ENCODE results near the gene ZNF469. TPM values are rescaled to one million over a fixed set of nuclear protein-coding genes. Genes with fewer than 3 reads are reported as not detected.
A peak's percentile ranks its signal among the peaks of the same experiment; 100 is the strongest.

Gene ZNF469
- total RNA-seq, 4 donors from 2014 or later = 0.96 to 4.8 (median 2.1) TPM

DNA sequence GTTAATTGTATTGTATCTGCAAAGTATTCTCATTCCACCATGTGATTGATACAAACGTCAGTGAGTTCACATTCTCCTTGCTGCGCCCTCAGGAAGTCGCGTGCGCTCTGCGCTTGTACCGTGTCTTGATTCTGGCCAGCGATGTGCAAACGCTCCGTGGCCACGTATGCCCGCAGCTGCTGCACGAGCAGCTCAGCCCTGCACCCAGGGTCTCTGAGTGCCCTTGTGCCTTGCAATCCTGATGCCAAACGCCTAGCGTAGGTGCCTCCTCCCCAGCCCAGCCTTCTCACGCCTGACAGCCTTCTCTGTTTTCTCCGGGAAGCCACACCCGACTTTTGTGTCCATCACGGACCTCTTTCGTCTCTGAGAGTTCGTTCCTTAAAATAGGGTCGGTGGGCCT lies 9.4 kb downstream of the ZNF469 start:
- Histone ChIP-seq H3K27ac (no peak overlapping the region), H3K27me3 (peaks cover 40% of the 10 kb centered on the region), H3K4me3 (no peak overlapping the region), H3K36me3 (no peaks in the 10 kb centered on the region), H3K4me1 (peaks cover 0 to 18% (median 0%) of the 10 kb centered on the region in 3 donors), H3K9me3 (no peaks in the 10 kb centered on the region)
- ATAC-seq = no peak
- 80 to 85% methylated on average over 14 to 15 of the region's 22 CpGs for WGBS, 2 donors (ENCODE audit: low coverage in 1 of 2)
- TF ChIP-seq POLR2AphosphoS5 (IDR thresholded peaks at IDR 0.05) (no peak), EP300 (IDR thresholded peaks at IDR 0.05) (no peak)
- TF ChIP-seq, protein P1, sequence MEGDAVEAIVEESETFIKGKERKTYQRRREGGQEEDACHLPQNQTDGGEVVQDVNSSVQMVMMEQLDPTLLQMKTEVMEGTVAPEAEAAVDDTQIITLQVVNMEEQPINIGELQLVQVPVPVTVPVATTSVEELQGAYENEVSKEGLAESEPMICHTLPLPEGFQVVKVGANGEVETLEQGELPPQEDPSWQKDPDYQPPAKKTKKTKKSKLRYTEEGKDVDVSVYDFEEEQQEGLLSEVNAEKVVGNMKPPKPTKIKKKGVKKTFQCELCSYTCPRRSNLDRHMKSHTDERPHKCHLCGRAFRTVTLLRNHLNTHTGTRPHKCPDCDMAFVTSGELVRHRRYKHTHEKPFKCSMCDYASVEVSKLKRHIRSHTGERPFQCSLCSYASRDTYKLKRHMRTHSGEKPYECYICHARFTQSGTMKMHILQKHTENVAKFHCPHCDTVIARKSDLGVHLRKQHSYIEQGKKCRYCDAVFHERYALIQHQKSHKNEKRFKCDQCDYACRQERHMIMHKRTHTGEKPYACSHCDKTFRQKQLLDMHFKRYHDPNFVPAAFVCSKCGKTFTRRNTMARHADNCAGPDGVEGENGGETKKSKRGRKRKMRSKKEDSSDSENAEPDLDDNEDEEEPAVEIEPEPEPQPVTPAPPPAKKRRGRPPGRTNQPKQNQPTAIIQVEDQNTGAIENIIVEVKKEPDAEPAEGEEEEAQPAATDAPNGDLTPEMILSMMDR (IDR thresholded peaks at IDR 0.05) = no peak

DNA sequence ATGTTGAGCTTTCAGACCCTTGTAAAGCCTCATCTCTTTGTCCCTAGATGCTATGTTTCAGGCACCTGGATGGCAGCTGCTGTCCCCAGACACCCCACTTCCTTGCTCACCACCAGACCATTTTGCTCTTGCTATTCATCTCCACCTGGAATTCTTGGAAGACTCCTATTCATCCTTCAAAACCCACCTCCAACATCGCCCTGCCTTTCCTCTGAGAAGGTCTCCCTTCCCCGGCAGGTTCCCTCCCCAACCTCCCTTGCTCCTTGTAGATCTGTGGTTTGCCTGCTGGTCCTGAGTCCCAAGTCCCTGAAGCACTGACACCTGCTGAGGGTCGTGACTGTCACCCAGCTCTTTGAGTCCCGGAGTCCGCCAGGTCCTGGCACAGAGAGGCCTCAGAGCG lies 9.9 kb downstream of the ZNF469 start:
- Histone ChIP-seq H3K4me1 (peaks cover 0 to 18% (median 0%) of the 10 kb centered on the region in 3 donors), H3K27me3 (peaks cover 35% of the 10 kb centered on the region), H3K4me3 (no peak overlapping the region), H3K27ac (peak overlapping the region in 1 of 4 donors; percentile 36), H3K9me3 (no peaks in the 10 kb centered on the region), H3K36me3 (no peaks in the 10 kb centered on the region)
- ATAC-seq = no peak
- WGBS, 2 donors (ENCODE audit: low coverage in 1 of 2) = 92 to 100% methylated on average over 1 to 2 of the region's 6 CpGs
- TF ChIP-seq POLR2AphosphoS5 (IDR thresholded peaks at IDR 0.05) = no peak
- no peak for TF ChIP-seq POLR2A (IDR thresholded peaks at IDR 0.05)
- TF ChIP-seq EP300 (IDR thresholded peaks at IDR 0.05) = no peak
- TF ChIP-seq, protein P1 (IDR thresholded peaks at IDR 0.05) = no peak

DNA sequence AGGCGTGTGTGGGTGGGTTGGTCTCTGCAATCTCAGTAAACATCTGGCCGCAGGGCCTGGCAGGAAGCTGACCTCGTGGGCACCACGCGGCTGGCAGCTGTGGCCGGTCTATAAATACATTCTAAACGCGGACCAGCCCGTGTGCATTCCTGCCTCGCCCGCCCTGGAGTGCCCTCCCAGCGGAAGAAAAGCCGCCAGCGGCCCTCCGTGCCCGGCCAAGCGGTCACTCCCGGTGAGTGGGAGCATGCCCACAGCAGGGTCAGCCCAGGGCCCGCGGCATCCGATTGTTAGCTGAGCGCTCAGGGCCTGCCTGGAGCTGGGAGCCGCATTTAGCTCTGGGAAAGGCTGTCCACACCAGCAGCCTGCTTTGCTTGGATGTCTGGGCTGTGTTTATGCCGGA lies 10.3 kb downstream of the ZNF469 start:
- Histone ChIP-seq H3K4me3 (no peak overlapping the region), H3K4me1 (peaks cover 0 to 14% (median 0%) of the 10 kb centered on the region in 3 donors), H3K27ac (peak overlapping the region in 1 of 4 donors; percentile 36), H3K9me3 (no peaks in the 10 kb centered on the region), H3K36me3 (no peaks in the 10 kb centered on the region), H3K27me3 (peaks cover 31% of the 10 kb centered on the region)
- ATAC-seq = peak; percentile 67
- TF ChIP-seq POLR2A (IDR thresholded peaks at IDR 0.05) (no peak), EP300 (IDR thresholded peaks at IDR 0.05) (no peak), POLR2AphosphoS5 (IDR thresholded peaks at IDR 0.05) (peak; percentile 55)
- TF ChIP-seq, protein P1 (IDR thresholded peaks at IDR 0.05) = no peak
- whole genome bisulfite sequencing, 2 donors (ENCODE audit: low coverage in 1 of 2) = no CpG with 5 or more reads among the region's 24 CpGs

- Histone ChIP-seq H3K27me3 (peaks cover 27% of the 10 kb centered on the region), H3K4me3 (no peak overlapping the region), H3K4me1 (peaks cover 0 to 8% (median 0%) of the 10 kb centered on the region in 3 donors), H3K9me3 (no peaks in the 10 kb centered on the region), H3K36me3 (no peaks in the 10 kb centered on the region), H3K27ac (peak overlapping the region in 1 of 4 donors; percentile 36)
- 90% methylated on average over 2 of the region's 16 CpGs; no CpG with 5 or more reads in 1 of the 2 donors for WGBS, 2 donors (ENCODE audit: low coverage in 1 of 2)
- TF ChIP-seq, protein P1 (IDR thresholded peaks at IDR 0.05) = no peak
- TF ChIP-seq POLR2A (IDR thresholded peaks at IDR 0.05) (no peak), POLR2AphosphoS5 (IDR thresholded peaks at IDR 0.05) (no peak), EP300 (IDR thresholded peaks at IDR 0.05) (no peak)
- ATAC-seq = no peak
Observed at GRCh38 chr16:88393571-88393970, 10.8 kb downstream of the ZNF469 start.

DNA sequence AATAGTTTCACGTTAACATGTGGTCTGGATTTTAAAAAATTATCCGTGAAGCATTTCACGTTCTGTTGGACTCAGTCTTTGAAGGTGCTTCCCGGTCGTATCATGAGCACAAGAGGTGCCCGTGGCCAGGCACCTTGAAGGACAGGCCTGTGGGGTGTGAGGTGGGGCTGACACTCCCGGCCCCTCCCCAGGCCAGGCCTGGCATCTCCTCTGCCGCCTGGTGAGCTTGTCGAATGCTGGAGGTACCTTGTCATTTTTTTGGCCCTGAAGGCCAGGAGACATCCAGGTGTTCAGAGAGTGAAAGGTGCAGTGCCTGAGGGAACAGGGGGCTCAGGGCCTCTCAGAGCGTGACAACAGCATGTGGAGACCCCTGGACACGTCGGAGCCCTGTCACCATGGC lies 11.7 kb downstream of the ZNF469 start:
- Histone ChIP-seq H3K9me3 (no peaks in the 10 kb centered on the region), H3K4me1 (peaks cover 0 to 5% (median 0%) of the 10 kb centered on the region in 3 donors), H3K36me3 (no peaks in the 10 kb centered on the region), H3K4me3 (no peak overlapping the region), H3K27ac (no peak overlapping the region), H3K27me3 (peaks cover 25% of the 10 kb centered on the region)
- ATAC-seq = no peak
- TF ChIP-seq, protein P1 (IDR thresholded peaks at IDR 0.05) = no peak
- no peak for TF ChIP-seq POLR2AphosphoS5 (IDR thresholded peaks at IDR 0.05)
- 96 to 100% methylated on average over 1 to 3 of the region's 12 CpGs for WGBS, 2 donors (ENCODE audit: low coverage in 1 of 2)

All from gastroesophageal sphincter (tissue), 4 donors.